NCI-H345 treated with DMSO at 0.1 percent for 48 hours (cell line): ENCODE measurements around the gene TLCD1.
A peak's percentile ranks its signal among the peaks of the same experiment; 100 is the strongest.
"Not testable (repeated sequence)": the region's sequence is repeated elsewhere in the genome, so short reads cannot be mapped to it uniquely, and the experiment has no call there.

Experiments
- DNase-seq: peaks from one replicate; lab custom pipeline; 2025; ENCODE audit not compliant: unreplicated experiment; lab: John Stamatoyannopoulos, UW

Gene TLCD1

GRCh38 chr17:28729950-28730330, 3.9 kb upstream of the TLCD1 start:
- DNase-seq = no peak

DNA sequence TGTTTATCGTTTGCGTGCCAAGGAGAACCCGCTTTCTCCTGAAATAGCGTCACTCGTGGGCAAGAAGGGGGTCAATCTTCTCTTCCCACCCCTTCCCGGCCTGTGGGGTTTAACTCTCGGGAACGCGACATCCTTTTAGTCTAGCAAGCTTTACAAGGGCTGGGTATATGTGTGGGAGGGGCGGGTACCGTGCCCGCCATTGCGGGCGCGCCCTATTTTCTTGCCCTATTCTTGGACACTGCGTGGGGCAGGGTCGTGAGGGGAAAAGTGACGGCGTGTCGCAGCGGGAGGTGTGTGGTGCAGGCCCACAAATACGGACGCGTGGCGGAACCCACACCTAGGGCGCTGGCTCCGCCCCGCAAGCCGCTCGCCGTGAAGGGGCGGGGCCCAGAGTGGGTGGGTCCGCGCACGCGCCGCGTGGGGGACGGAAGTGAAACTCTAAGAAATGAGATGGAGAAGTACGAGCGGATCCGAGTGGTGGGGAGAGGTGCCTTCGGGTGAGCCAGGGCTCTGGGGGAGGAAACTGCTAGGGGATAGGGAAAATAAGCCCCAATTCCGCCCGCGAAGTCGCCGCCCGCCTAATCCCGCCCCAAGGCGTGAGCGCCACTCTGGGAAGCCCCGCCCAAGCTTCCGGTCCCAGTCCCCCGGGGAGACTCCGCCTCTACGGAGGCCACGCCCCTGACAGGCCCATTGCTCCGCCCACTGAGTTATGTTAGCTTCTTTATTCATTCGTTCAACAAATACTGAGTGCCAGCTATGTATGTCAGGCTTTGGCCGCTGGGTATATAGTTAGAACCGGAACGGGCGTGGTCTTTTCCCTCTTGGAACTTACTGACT, 2.5 kb upstream of the TLCD1 start, which contains the start of gene NEK8:
Gene NEK8 (plus strand): TSS at position 425 of the 837 bp plus-strand sequence. CDS start 26 bp downstream, at position 451.
- peak; percentile 86 for DNase-seq

GRCh38 chr17:28726627-28727491, 826 bp upstream of the TLCD1 start:
- peak; percentile 92 for DNase-seq

GRCh38 chr17:28725660-28726225, 290 bp downstream of the TLCD1 start:
- DNase-seq = peak; percentile 57

DNA sequence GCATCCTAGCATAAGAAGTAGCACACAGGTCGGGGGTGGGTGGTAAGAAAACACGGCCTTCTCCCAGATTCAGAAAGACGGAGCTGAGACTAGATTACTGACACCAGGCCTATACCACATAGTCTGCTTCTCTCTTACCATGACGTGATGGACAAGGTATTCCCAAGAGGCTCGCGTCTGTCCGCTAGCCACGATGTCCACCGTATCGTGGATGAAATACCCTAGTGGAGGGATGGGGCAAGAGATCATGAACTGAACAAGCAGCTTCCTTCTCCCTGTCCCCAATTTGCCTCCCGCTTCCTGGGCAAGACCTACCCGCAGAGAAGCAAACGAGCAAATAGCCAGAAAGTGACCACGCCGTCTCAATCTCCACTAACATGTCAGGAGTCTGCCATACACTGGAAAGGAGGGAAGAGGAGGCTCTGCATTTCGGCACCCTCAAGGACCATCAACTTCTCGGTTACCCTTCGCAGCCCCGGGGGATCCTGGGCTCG, 820 bp downstream of the TLCD1 start:
- no peak for DNase-seq

GRCh38 chr17:28724500-28725165, 1.4 kb downstream of the TLCD1 start:
- no peak for DNase-seq

DNA sequence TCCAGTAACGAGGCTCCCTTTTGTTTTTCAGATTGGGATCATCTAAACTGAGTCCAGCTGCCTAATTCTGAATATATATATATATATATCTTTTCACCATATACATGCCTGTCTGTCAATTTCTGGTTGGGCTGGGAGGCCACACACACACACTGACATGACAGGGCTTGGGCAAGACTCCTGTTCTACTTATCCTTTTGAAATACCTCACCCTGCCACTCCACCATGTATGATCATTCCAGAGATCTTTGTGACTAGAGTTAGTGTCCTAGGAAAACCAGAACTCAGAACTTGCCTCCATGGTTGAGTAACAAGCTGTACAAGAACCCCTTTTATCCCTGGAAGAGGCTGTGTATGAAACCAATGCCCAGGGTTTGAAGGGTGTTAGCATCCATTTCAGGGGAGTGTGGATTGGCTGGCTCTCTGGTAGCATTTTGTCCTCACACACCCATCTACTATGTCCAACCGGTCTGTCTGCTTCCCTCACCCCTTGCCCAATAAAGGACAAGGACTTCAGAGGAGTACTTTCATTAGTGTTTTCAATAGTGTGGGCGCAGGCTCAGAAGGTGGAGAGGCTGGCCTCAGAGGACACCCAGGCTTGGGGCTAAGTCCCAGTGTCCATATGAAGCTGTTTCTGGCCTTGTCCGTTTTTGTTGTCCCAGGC, 2.1 kb downstream of the TLCD1 start:
- DNase-seq = not testable (repeated sequence)

- DNase-seq = no peak
Observed at GRCh38 chr17:28723159-28723835, 2.7 kb downstream of the TLCD1 start.

DNA sequence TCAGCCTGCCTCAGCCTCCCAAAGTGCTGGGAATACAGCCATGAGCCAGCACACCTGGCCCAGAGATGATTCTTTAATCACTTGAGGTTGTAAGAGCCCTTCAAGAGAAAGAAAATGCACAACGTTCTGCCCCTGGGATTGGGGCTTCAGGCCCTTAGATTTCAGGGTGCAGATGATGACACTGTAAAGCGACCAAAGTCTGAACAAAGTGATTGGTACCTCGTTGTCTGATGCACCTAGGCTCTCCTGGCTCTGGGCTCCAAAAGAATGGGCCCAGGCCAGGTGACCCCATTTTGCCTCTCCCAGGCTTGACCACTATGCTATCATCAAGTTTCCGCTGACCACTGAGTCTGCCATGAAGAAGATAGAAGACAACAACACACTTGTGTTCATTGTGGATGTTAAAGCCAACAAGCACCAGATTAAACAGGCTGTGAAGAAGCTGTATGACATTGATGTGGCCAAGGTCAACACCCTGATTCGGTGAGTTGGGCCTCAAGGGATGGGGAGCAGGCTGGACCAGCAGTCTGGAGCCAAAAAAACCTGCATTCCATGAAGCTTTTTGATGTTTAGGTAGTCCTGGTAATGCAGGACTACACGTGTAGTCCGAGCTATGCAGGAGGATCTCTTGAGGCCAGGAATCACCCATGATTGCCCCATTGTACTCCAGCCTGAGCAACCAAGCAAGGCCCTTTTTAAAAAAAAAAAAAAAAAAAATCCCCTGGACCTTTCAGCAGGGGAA, 3.4 kb downstream of the TLCD1 start:
- DNase-seq = no peak

- not testable (repeated sequence) for DNase-seq
Observed at GRCh38 chr17:28720997-28721329, 5.1 kb downstream of the TLCD1 start.

GRCh38 chr17:28720247-28720996, 5.6 kb downstream of the TLCD1 start:
- DNase-seq = no peak

GRCh38 chr17:28719021-28719433, 7.0 kb downstream of the TLCD1 start:
- no peak for DNase-seq

DNA sequence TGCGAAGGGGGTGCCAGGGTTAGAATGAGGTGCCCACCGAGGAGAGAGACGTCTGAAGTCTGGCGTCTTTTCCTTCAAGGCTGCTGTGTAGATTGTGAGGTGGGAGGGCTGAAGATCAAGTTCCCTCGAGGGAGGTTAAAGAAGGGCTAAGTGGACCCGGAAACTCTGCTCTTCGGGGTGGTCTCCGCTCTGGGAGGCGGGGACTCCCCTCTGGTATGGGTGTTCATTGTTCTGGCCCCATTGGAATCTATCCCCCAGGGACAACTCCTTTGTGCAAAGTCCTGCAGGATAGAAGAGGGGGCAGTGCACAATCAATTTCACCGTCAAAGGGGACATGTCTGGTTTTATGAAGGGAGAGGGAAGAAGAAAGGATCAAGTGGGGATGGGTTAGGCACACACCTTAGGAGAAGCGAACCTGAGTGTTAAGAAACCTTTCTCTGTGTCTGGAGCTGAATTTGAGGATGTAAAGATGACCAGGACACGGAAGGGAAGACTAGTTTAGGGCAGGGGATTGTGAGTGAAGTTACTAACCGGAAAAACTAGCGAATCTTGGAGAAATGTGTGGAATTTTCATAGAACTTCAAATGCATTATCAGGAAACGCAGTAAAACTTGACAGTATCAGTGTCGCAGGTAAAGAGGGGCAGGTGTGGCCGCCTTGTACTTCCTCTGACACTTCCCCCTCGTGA, 7.6 kb downstream of the TLCD1 start:
- DNase-seq = no peak

- DNase-seq = no peak
Observed at GRCh38 chr17:28717578-28718332, 8.3 kb downstream of the TLCD1 start, which contains the start of gene RAB34. Gene RAB34 (minus strand): TSS chr17:28717868. CDS start chr17:28717266, 602 bp downstream.

GRCh38 chr17:28716740-28717577, 9.1 kb downstream of the TLCD1 start:
- DNase-seq = no peak

DNA sequence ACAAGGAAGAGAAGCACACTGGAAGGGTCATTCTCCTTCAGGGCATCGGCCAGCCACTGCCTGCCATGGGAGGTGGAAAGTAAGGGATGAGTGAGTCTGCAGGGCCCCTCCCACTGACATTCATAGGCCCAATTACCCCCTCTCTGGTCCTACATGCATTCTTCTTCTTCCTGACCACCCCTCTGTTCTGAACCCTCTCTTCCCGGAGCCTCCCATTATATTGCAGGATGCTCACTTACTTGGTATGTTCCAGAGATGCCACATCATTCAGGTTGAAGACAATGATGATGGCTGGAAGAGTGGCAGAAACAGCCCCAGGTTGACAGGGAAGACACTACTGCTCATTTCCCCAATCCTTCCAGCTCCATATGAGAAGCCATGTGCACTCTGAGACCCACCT, 10.8 kb downstream of the TLCD1 start:
- DNase-seq = no peak
